HEK293 (cell line): Measurements from ENCODE around the gene PIGW.

Experiments
- BCL11B ChIP-seq: fragments of 450-650 bp; formaldehyde crosslinking; IDR thresholded peaks from 2 replicates; pipeline ENCODE4 v1.5.1; 2016; ENCODE audit warnings: low read depth, missing biosample characterization, missing genetic modification characterization
- GLI4 ChIP-seq: fragments of 450-650 bp; formaldehyde crosslinking; IDR thresholded peaks from 2 replicates; pipeline ENCODE4 v1.5.1; 2016; ENCODE audit warnings: missing biosample characterization, missing genetic modification characterization
- HOXA7 ChIP-seq: sonication (generic); formaldehyde crosslinking; IDR thresholded peaks from 2 replicates; pipeline ENCODE4 v1.8.1; 2022; ENCODE audit warnings: missing genetic modification reagents, borderline replicate concordance
- MYNN ChIP-seq: fragments of 450-650 bp; formaldehyde crosslinking; IDR thresholded peaks from 2 replicates; pipeline ENCODE4 v1.5.1; 2016; ENCODE audit warnings: missing biosample characterization, missing genetic modification characterization, borderline replicate concordance
- SP7 ChIP-seq: fragments of 450-650 bp; formaldehyde crosslinking; IDR thresholded peaks from 2 replicates; pipeline ENCODE4 v1.5.1; 2016; ENCODE audit warnings: missing biosample characterization, missing genetic modification characterization
- WT1 ChIP-seq: fragments of 450-650 bp; formaldehyde crosslinking; IDR thresholded peaks from 2 replicates; pipeline ENCODE4 v1.5.1; 2016; ENCODE audit warnings: missing biosample characterization, missing genetic modification characterization
- ZFP41 ChIP-seq: fragments of 450-650 bp; formaldehyde crosslinking; IDR thresholded peaks from 2 replicates; pipeline ENCODE4 v1.5.1; 2016; ENCODE audit warnings: missing biosample characterization, missing genetic modification characterization, borderline replicate concordance
- ZFP69B ChIP-seq: fragments of 450-650 bp; formaldehyde crosslinking; IDR thresholded peaks from 2 replicates; pipeline ENCODE4 v1.5.1; 2016; ENCODE audit warnings: missing biosample characterization, missing genetic modification characterization
- ZNF24 ChIP-seq: fragments of 450-650 bp; formaldehyde crosslinking; IDR thresholded peaks from 2 replicates; pipeline ENCODE4 v1.5.1; 2016; ENCODE audit warnings: missing biosample characterization, missing genetic modification characterization
- ZNF423 ChIP-seq: fragments of 450-650 bp; formaldehyde crosslinking; IDR thresholded peaks from 2 replicates; pipeline ENCODE4 v1.5.1; 2016; ENCODE audit warnings: missing biosample characterization, missing genetic modification characterization
- ZNF549 ChIP-seq: fragments of 450-650 bp; IDR thresholded peaks from 2 replicates; pipeline ENCODE4 v1.5.1; 2018; ENCODE audit warnings: missing biosample characterization, missing genetic modification characterization, mild to moderate bottlenecking, inconsistent platforms, moderate library complexity
- ZNF555 ChIP-seq: fragments of 450-650 bp; formaldehyde crosslinking; conservative IDR thresholded peaks from 2 replicates; pipeline ENCODE4 v1.5.1; 2017; ENCODE audit warnings: missing biosample characterization, mild to moderate bottlenecking, missing genetic modification characterization, inconsistent platforms
- ZNF623 ChIP-seq: fragments of 450-650 bp; formaldehyde crosslinking; IDR thresholded peaks from 2 replicates; pipeline ENCODE4 v1.5.1; 2016; ENCODE audit warnings: missing biosample characterization, missing genetic modification characterization
- ZNF654 ChIP-seq: fragments of 450-650 bp; formaldehyde crosslinking; IDR thresholded peaks from 2 replicates; pipeline ENCODE4 v1.5.1; 2016; ENCODE audit warnings: low read depth, missing biosample characterization, missing genetic modification characterization
- TF ChIP-seq, protein P1 (sequence below): fragments of 450-650 bp; formaldehyde crosslinking; IDR thresholded peaks from 2 replicates; pipeline ENCODE4 v1.5.1; 2016; ENCODE audit warnings: missing biosample characterization, missing genetic modification characterization
- TF ChIP-seq, protein P2 (sequence below): fragments of 450-650 bp; formaldehyde crosslinking; optimal IDR thresholded peaks from 2 replicates; pipeline ENCODE3; 2016; ENCODE audit warnings: missing biosample characterization, mild to moderate bottlenecking, missing genetic modification characterization
- TF ChIP-seq, protein P3 (sequence below): fragments of 450-650 bp; formaldehyde crosslinking; IDR thresholded peaks from 2 replicates; pipeline ENCODE4 v1.5.1; 2016; ENCODE audit warnings: missing biosample characterization, missing genetic modification characterization
- TF ChIP-seq, protein P4 (sequence below): fragments of 450-650 bp; formaldehyde crosslinking; IDR thresholded peaks from 2 replicates; pipeline ENCODE4 v1.5.1; 2016; ENCODE audit warnings: missing biosample characterization, missing genetic modification characterization
- TF ChIP-seq, protein P5 (sequence below): fragments of 450-650 bp; formaldehyde crosslinking; IDR thresholded peaks from 2 replicates; pipeline ENCODE4 v1.5.1; 2016; ENCODE audit warnings: missing biosample characterization, missing genetic modification characterization, borderline replicate concordance
- TF ChIP-seq, protein P6 (sequence below): fragments of 450-650 bp; formaldehyde crosslinking; IDR thresholded peaks from 2 replicates; pipeline ENCODE4 v1.5.1; 2017; ENCODE audit warnings: missing biosample characterization, missing genetic modification characterization
- TF ChIP-seq, protein P7 (sequence below): fragments of 450-650 bp; formaldehyde crosslinking; IDR thresholded peaks from 2 replicates; pipeline ENCODE4 v1.5.1; 2016; ENCODE audit warnings: missing biosample characterization, missing genetic modification characterization

The PIGW gene

DNA sequence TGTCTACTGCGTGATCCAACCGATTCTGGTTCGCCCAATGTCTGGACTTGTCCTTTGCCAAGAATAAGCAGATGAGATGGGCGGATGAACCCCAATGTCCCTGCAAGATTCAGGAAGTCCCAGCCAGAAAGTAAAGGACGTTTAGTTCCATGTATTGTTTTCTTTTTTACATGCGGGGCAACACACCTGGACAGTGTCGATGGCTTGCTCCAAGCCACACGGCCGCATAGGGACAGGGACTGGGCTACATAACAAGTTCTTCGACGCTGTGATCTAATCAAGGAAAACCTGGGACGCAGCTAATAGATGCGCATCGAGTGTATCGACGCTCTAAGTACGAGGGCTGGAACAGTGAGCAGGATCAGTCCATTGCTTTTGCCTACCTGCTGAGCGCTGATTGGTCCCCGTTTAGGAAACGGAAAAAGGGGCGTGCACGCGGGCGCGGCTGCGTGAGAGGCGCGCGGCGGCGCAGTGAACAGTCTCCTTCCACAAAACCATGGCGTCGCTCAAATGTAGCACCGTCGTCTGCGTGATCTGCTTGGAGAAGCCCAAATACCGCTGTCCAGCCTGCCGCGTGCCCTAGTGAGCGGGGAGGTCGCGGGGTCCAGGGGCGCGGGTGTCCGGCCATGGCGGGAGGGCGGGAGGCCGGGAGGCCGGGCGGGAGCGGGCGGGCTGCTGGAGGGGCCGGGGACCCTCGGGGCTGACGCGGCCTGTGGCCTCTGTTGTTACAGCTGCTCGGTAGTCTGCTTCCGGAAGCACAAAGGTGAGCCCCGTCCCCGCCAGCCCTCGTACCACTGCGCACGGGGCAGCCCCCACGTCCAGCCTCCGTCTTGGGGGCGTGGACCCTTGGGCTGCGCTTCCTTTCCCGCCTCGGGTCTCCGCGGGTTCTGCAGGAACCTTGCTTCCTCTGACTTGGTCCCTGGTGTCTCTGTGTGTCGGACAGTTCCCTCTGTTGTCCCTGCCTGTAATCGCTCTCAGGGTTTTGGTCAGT is 48.3 kb upstream of the PIGW start, which contains the start of gene ZNHIT3 (continued):
- TF ChIP-seq, protein P1, sequence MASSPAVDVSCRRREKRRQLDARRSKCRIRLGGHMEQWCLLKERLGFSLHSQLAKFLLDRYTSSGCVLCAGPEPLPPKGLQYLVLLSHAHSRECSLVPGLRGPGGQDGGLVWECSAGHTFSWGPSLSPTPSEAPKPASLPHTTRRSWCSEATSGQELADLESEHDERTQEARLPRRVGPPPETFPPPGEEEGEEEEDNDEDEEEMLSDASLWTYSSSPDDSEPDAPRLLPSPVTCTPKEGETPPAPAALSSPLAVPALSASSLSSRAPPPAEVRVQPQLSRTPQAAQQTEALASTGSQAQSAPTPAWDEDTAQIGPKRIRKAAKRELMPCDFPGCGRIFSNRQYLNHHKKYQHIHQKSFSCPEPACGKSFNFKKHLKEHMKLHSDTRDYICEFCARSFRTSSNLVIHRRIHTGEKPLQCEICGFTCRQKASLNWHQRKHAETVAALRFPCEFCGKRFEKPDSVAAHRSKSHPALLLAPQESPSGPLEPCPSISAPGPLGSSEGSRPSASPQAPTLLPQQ (tag by site-specific recombination) = 0 out of 2 replicates have a peak, but pooled peaks have one; percentile 50
- TF ChIP-seq, protein P2, sequence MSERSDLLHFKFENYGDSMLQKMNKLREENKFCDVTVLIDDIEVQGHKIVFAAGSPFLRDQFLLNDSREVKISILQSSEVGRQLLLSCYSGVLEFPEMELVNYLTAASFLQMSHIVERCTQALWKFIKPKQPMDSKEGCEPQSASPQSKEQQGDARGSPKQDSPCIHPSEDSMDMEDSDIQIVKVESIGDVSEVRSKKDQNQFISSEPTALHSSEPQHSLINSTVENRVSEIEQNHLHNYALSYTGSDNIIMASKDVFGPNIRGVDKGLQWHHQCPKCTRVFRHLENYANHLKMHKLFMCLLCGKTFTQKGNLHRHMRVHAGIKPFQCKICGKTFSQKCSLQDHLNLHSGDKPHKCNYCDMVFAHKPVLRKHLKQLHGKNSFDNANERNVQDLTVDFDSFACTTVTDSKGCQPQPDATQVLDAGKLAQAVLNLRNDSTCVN (tag by site-specific recombination) = peak; percentile 98
- TF ChIP-seq ZNF423 (tag by site-specific recombination) (no peak), SP7 (peak; percentile 82), ZFP69B (tag by site-specific recombination) (peak; percentile 31; the same call in 1 of the 2 replicates), GLI4 (no peak), ZNF24 (tag by site-specific recombination) (peak; percentile 75; the same call in 1 of the 2 replicates), BCL11B (tag by site-specific recombination) (no peak), ZNF654 (tag by site-specific recombination) (no peak), ZNF549 (tag by site-specific recombination) (no peak), ZFP41 (tag by site-specific recombination) (no peak), ZNF623 (tag by site-specific recombination) (no peak), HOXA7 (CRISPR knock-in tag) (no peak), WT1 (no peak), ZNF555 (tag by site-specific recombination) (no peak), MYNN (tag by site-specific recombination) (no peak)
- TF ChIP-seq, protein P3, sequence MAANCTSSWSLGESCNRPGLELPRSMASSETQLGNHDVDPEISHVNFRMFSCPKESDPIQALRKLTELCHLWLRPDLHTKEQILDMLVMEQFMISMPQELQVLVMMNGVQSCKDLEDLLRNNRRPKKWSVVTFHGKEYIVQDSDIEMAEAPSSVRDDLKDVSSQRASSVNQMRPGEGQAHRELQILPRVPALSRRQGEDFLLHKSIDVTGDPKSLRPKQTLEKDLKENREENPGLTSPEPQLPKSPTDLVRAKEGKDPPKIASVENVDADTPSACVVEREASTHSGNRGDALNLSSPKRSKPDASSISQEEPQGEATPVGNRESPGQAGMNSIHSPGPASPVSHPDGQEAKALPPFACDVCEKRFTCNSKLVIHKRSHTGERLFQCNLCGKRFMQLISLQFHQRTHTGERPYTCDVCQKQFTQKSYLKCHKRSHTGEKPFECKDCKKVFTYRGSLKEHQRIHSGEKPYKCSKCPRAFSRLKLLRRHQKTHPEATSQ (tag by site-specific recombination) = no peak; the same call in 1 of the 2 replicates
- TF ChIP-seq, protein P4, sequence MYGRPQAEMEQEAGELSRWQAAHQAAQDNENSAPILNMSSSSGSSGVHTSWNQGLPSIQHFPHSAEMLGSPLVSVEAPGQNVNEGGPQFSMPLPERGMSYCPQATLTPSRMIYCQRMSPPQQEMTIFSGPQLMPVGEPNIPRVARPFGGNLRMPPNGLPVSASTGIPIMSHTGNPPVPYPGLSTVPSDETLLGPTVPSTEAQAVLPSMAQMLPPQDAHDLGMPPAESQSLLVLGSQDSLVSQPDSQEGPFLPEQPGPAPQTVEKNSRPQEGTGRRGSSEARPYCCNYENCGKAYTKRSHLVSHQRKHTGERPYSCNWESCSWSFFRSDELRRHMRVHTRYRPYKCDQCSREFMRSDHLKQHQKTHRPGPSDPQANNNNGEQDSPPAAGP = peak; percentile 83
- TF ChIP-seq, protein P5, sequence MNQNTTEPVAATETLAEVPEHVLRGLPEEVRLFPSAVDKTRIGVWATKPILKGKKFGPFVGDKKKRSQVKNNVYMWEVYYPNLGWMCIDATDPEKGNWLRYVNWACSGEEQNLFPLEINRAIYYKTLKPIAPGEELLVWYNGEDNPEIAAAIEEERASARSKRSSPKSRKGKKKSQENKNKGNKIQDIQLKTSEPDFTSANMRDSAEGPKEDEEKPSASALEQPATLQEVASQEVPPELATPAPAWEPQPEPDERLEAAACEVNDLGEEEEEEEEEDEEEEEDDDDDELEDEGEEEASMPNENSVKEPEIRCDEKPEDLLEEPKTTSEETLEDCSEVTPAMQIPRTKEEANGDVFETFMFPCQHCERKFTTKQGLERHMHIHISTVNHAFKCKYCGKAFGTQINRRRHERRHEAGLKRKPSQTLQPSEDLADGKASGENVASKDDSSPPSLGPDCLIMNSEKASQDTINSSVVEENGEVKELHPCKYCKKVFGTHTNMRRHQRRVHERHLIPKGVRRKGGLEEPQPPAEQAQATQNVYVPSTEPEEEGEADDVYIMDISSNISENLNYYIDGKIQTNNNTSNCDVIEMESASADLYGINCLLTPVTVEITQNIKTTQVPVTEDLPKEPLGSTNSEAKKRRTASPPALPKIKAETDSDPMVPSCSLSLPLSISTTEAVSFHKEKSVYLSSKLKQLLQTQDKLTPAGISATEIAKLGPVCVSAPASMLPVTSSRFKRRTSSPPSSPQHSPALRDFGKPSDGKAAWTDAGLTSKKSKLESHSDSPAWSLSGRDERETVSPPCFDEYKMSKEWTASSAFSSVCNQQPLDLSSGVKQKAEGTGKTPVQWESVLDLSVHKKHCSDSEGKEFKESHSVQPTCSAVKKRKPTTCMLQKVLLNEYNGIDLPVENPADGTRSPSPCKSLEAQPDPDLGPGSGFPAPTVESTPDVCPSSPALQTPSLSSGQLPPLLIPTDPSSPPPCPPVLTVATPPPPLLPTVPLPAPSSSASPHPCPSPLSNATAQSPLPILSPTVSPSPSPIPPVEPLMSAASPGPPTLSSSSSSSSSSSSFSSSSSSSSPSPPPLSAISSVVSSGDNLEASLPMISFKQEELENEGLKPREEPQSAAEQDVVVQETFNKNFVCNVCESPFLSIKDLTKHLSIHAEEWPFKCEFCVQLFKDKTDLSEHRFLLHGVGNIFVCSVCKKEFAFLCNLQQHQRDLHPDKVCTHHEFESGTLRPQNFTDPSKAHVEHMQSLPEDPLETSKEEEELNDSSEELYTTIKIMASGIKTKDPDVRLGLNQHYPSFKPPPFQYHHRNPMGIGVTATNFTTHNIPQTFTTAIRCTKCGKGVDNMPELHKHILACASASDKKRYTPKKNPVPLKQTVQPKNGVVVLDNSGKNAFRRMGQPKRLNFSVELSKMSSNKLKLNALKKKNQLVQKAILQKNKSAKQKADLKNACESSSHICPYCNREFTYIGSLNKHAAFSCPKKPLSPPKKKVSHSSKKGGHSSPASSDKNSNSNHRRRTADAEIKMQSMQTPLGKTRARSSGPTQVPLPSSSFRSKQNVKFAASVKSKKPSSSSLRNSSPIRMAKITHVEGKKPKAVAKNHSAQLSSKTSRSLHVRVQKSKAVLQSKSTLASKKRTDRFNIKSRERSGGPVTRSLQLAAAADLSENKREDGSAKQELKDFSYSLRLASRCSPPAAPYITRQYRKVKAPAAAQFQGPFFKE = no peak
- TF ChIP-seq, protein P6, sequence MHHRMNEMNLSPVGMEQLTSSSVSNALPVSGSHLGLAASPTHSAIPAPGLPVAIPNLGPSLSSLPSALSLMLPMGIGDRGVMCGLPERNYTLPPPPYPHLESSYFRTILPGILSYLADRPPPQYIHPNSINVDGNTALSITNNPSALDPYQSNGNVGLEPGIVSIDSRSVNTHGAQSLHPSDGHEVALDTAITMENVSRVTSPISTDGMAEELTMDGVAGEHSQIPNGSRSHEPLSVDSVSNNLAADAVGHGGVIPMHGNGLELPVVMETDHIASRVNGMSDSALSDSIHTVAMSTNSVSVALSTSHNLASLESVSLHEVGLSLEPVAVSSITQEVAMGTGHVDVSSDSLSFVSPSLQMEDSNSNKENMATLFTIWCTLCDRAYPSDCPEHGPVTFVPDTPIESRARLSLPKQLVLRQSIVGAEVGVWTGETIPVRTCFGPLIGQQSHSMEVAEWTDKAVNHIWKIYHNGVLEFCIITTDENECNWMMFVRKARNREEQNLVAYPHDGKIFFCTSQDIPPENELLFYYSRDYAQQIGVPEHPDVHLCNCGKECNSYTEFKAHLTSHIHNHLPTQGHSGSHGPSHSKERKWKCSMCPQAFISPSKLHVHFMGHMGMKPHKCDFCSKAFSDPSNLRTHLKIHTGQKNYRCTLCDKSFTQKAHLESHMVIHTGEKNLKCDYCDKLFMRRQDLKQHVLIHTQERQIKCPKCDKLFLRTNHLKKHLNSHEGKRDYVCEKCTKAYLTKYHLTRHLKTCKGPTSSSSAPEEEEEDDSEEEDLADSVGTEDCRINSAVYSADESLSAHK = no peak
- TF ChIP-seq, protein P7, sequence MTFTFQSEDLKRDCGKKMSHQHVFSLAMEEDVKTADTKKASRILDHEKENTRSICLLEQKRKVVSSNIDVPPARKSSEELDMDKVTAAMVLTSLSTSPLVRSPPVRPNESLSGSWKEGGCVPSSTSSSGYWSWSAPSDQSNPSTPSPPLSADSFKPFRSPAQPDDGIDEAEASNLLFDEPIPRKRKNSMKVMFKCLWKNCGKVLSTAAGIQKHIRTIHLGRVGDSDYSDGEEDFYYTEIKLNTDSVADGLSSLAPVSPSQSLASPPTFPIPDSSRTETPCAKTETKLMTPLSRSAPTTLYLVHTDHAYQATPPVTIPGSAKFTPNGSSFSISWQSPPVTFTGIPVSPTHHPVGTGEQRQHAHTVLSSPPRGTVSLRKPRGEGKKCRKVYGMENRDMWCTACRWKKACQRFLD (tag by site-specific recombination) = no peak
